A549 (cell line): Measurements from ENCODE around the gene ZBED6. TPM values are rescaled to one million over a fixed set of nuclear protein-coding genes. Genes with fewer than 3 reads are reported as not detected.

Source experiments
- ATAC-seq, 2 experiments: fragments of 200-7000 bp in 1 of 2; fragments of >200 bp in 1 of 2; cut with Nextera tagmentation in 1 of 2; cut with Tn5 transposase in 1 of 2; 3 replicates each; pipeline versions ENCODE4 v1.8.0 to v1.9.1; 2018 to 2020; ENCODE audit warnings: mild to moderate bottlenecking in 1 of 2, moderate library complexity in 1 of 2
- CTCF ChIA-PET: fragments of 300-600 bp; sonication (Branson Sonifier 250); formaldehyde crosslinking; extraction: SDS; loops from one replicate; lab custom pipeline; 2021; ENCODE audit warnings: antibody characterized with exemption, inconsistent platforms; lab: Yijun Ruan, JAX
- POLR2A ChIA-PET: fragments of 350-600 bp; formaldehyde crosslinking; extraction: SDS; loops from one replicate; lab custom pipeline; 2021; ENCODE audit warnings: antibody characterized with exemption, inconsistent platforms; lab: Yijun Ruan, JAX
- DNase-seq, 2 experiments: peaks; one replicate each; pipeline versions ENCODE4 v3.0.0 to v3.0.0-alpha.2; 2011 to 2016; ENCODE audit warnings: low read depth in 1 of 2, low spot score in 1 of 2
- FAIRE-seq: peaks from 2 replicates; lab custom pipeline; 2011; peaks lifted over from hg19 to GRCh38; lab: Jason Lieb, UNC
- H3K27ac ChIP-seq, 2 experiments: fragments of >200 bp; sonication (Bioruptor Twin); formaldehyde crosslinking; 3 replicates each; pipeline ENCODE4 v1.5.1; 2016 to 2017
- H3K4me1 ChIP-seq: fragments of >200 bp; sonication (Bioruptor Twin); formaldehyde crosslinking; 3 replicates; pipeline ENCODE4 v1.6.1; 2016
- H3K4me2 ChIP-seq: fragments of >200 bp; sonication (Bioruptor Twin); formaldehyde crosslinking; 3 replicates; pipeline ENCODE4 v1.6.1; 2016
- H3K4me3 ChIP-seq: fragments of >200 bp; sonication (Bioruptor Twin); formaldehyde crosslinking; 3 replicates; pipeline ENCODE4 v1.5.1; 2016
- H3K9me3 ChIP-seq: fragments of >200 bp; sonication (Bioruptor Twin); formaldehyde crosslinking; 3 replicates; pipeline ENCODE4 v1.6.1; 2016
- BCL3 ChIP-seq: fragments of >200 bp; sonication (Bioruptor Twin); formaldehyde crosslinking; IDR thresholded peaks from 3 replicates; pipeline ENCODE4 v1.6.1; 2016
- CHD2 ChIP-seq: fragments of 150-350 bp; IDR thresholded peaks from 2 replicates; pipeline ENCODE4 v1.6.1; 2014; ENCODE audit warnings: low read length; ENCODE audit not compliant: partially characterized antibody
- EHF ChIP-seq: fragments of 250-450 bp; sonication (Bioruptor Pico); IDR thresholded peaks from 2 replicates; pipeline ENCODE4 v1.5.0; 2020; ENCODE audit warnings: mild to moderate bottlenecking
- FOSB ChIP-seq: fragments of 250-450 bp; sonication (Bioruptor Pico); IDR thresholded peaks from 2 replicates; pipeline ENCODE4 v1.5.0; 2020; ENCODE audit warnings: mild to moderate bottlenecking, moderate library complexity
- FOXS1 ChIP-seq: fragments of 250-450 bp; sonication (Bioruptor Pico); IDR thresholded peaks from 2 replicates; pipeline ENCODE4 v1.5.0; 2020; ENCODE audit warnings: mild to moderate bottlenecking, moderate library complexity
- GATA3 ChIP-seq: IDR thresholded peaks from 2 replicates; pipeline ENCODE4 v1.6.1; 2012; ENCODE audit warnings: borderline replicate concordance
- HDAC2 ChIP-seq: fragments of 200-600 bp; sonication (generic); IDR thresholded peaks from 2 replicates; pipeline ENCODE4 v1.6.1; 2016
- HOXA7 ChIP-seq: fragments of 250-450 bp; sonication (Bioruptor Pico); IDR thresholded peaks from 2 replicates; pipeline ENCODE4 v1.5.0; 2020; ENCODE audit warnings: mild to moderate bottlenecking, moderate library complexity
- HOXB5 ChIP-seq: fragments of 250-450 bp; sonication (Bioruptor Pico); IDR thresholded peaks from 2 replicates; pipeline ENCODE4 v1.5.0; 2020; ENCODE audit warnings: mild to moderate bottlenecking, moderate library complexity
- JUN ChIP-seq, 2 experiments: fragments of >200 bp; sonication (Bioruptor Twin); formaldehyde crosslinking; IDR thresholded peaks; 2 replicates in 1 of 2; 3 replicates in 1 of 2; pipeline ENCODE4 v1.6.1; 2016 to 2017
- KDM5A ChIP-seq: fragments of 200-600 bp; sonication (generic); IDR thresholded peaks from 2 replicates; pipeline ENCODE4 v1.6.1; 2016; ENCODE audit warnings: antibody characterized with exemption, mild to moderate bottlenecking
- NPAS2 ChIP-seq: fragments of 250-450 bp; sonication (Bioruptor Pico); IDR thresholded peaks from 2 replicates; pipeline ENCODE4 v1.8.0; 2022; ENCODE audit warnings: mild to moderate bottlenecking, moderate library complexity, borderline replicate concordance
- POLR2A ChIP-seq: IDR thresholded peaks from 2 replicates; pipeline ENCODE4 v1.6.1; 2012; ENCODE audit warnings: mild to moderate bottlenecking, low read length
- POLR2AphosphoS2 ChIP-seq: conservative IDR thresholded peaks from 2 replicates; pipeline ENCODE4 v1.6.1; 2012; ENCODE audit warnings: low read length, improper control_type of control experiment, inconsistent platforms
- RCOR1 ChIP-seq: fragments of 150-350 bp; IDR thresholded peaks from 2 replicates; pipeline ENCODE4 v1.6.1; 2014; ENCODE audit warnings: antibody characterized with exemption, low read length, low read depth
- SMC3 ChIP-seq: fragments of >200 bp; sonication (Bioruptor Twin); formaldehyde crosslinking; IDR thresholded peaks from 3 replicates; pipeline ENCODE4 v1.6.1; 2018; ENCODE audit warnings: inconsistent platforms
- SREBF2 ChIP-seq: fragments of 450-650 bp; IDR thresholded peaks from 2 replicates; pipeline ENCODE4 v1.6.1; 2014; ENCODE audit warnings: mild to moderate bottlenecking, moderate library complexity
- TP53 ChIP-seq: fragments of 250-450 bp; sonication (Bioruptor Pico); IDR thresholded peaks from 2 replicates; pipeline ENCODE4 v1.5.0; 2021; ENCODE audit warnings: mild to moderate bottlenecking, moderate library complexity
- ZFP36 ChIP-seq: fragments of 450-650 bp; IDR thresholded peaks from 2 replicates; pipeline ENCODE4 v1.6.1; 2014; ENCODE audit warnings: borderline replicate concordance; ENCODE audit not compliant: partially characterized antibody
- WGBS: methylation state at CpG from one replicate; pipeline ENCODE4 v1.1.6; 2017; ENCODE audit errors: missing lambda C conversion rate; 5-methylcytosine and 5-hydroxymethylcytosine counted together
- polyA plus RNA-seq, 4 experiments: library from polyadenylated mRNA; depleted of rRNA in 3 of 4; stranded (reverse); fragments of >200 nt; fragmentation: RNase III in 1 of 4; extraction: RNeasy Plus Mini Kit Qiagen cat#74134 plus additional on column Dnase treatment in 1 of 4; gene quantifications; 2 replicates in 3 of 4; 3 replicates in 1 of 4; pipeline ENCODE4 v1.2.3, GENCODE V29; 2011 to 2017
- TF ChIP-seq, protein P1 (sequence below): fragments of 450-650 bp; IDR thresholded peaks from 2 replicates; pipeline ENCODE4 v1.6.1; 2014; ENCODE audit warnings: antibody characterized with exemption
- TF ChIP-seq, protein P2 (sequence below): fragments of 250-450 bp; sonication (Bioruptor Pico); IDR thresholded peaks from 2 replicates; pipeline ENCODE4 v1.5.0; 2020; ENCODE audit warnings: low read depth, mild to moderate bottlenecking, moderate library complexity
- TF ChIP-seq, protein P3 (sequence below): fragments of >200 bp; sonication (Bioruptor Twin); formaldehyde crosslinking; IDR thresholded peaks from 3 replicates; pipeline ENCODE4 v1.5.1; 2016

Gene ZBED6
- polyA plus RNA-seq, 2 of the 4 experiments (the other 2 are of a cell fraction), result 1.7 to 10.6 TPM

- TF ChIP-seq BCL3 (no peak), TP53 (CRISPR knock-in tag) (no peak), JUN (IDR thresholded peaks at IDR 0.05) (no peak), SREBF2 (no peak), NPAS2 (CRISPR knock-in tag) (no peak)
Measured at GRCh38 chr1:203805689-203806088, 10.3 kb downstream of the ZBED6 start (continued).

DNA sequence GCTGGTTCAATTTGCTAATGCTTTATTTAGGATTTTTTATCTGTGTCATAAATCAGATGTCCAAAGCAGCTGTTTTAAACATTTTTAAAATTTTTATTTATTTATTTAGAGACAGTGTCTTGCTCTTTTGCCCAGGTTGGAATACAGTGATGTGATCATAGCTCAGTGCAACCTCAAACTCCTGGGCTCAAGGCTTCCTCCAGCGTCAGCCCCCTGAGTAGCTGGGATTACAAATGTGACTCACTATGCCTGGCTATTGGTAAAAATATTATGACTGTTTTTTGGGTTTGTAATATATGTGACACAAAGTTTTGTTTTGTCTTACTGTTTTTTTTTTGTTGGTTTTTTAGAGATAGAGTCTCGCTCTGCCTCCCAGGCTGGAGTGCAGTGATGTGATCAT lies 11.8 kb downstream of the ZBED6 start:
- no peaks in the 10 kb centered on the region for H3K9me3 ChIP-seq
- FAIRE-seq, result no peak
- no peak overlapping the region for H3K4me3 ChIP-seq
- WGBS, result 98% methylated on average over 2 of the region's 2 CpGs
- H3K4me2 ChIP-seq, result no peak overlapping the region
- ChIA-PET CTCF (interaction anchor here (0.7 to 1.3 kb wide), 4 partner anchors 10 to 687 kb away, joined by 3 to 4 read pairs (median 4); no protein-coding TSS in a partner anchor), POLR2A (interaction anchor here (0.6 kb wide), 1 partner anchor 17 kb away, joined by 3 read pairs; no protein-coding TSS in a partner anchor)
- ATAC-seq, result no peak
- H3K27ac ChIP-seq, result no peak overlapping the region
- H3K4me1 ChIP-seq, result no peaks in the 10 kb centered on the region
- no peak for DNase-seq
- TF ChIP-seq HOXA7 (CRISPR knock-in tag) (no peak), BCL3 (no peak), EHF (CRISPR knock-in tag) (no peak), ZFP36 (no peak), RCOR1 (no peak), SMC3 (no peak), HOXB5 (no peak), HDAC2 (no peak), FOXS1 (CRISPR knock-in tag) (no peak), POLR2AphosphoS2 (no peak), POLR2A (no peak), GATA3 (no peak), CHD2 (no peak), TP53 (CRISPR knock-in tag) (no peak), FOSB (no peak), KDM5A (no peak)
- TF ChIP-seq, protein P1, sequence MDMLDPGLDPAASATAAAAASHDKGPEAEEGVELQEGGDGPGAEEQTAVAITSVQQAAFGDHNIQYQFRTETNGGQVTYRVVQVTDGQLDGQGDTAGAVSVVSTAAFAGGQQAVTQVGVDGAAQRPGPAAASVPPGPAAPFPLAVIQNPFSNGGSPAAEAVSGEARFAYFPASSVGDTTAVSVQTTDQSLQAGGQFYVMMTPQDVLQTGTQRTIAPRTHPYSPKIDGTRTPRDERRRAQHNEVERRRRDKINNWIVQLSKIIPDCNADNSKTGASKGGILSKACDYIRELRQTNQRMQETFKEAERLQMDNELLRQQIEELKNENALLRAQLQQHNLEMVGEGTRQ, result no peak
- TF ChIP-seq, protein P2, sequence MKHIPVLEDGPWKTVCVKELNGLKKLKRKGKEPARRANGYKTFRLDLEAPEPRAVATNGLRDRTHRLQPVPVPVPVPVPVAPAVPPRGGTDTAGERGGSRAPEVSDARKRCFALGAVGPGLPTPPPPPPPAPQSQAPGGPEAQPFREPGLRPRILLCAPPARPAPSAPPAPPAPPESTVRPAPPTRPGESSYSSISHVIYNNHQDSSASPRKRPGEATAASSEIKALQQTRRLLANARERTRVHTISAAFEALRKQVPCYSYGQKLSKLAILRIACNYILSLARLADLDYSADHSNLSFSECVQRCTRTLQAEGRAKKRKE (CRISPR knock-in tag), result no peak
- TF ChIP-seq, protein P3, sequence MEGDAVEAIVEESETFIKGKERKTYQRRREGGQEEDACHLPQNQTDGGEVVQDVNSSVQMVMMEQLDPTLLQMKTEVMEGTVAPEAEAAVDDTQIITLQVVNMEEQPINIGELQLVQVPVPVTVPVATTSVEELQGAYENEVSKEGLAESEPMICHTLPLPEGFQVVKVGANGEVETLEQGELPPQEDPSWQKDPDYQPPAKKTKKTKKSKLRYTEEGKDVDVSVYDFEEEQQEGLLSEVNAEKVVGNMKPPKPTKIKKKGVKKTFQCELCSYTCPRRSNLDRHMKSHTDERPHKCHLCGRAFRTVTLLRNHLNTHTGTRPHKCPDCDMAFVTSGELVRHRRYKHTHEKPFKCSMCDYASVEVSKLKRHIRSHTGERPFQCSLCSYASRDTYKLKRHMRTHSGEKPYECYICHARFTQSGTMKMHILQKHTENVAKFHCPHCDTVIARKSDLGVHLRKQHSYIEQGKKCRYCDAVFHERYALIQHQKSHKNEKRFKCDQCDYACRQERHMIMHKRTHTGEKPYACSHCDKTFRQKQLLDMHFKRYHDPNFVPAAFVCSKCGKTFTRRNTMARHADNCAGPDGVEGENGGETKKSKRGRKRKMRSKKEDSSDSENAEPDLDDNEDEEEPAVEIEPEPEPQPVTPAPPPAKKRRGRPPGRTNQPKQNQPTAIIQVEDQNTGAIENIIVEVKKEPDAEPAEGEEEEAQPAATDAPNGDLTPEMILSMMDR, result no peak
